Neutrophil (primary cell): ENCODE data around the gene NLRP6.
A peak's percentile ranks its signal among the peaks of the same experiment; 100 is the strongest.
"Not testable (repeated sequence)": the region's sequence is repeated elsewhere in the genome, so short reads cannot be mapped to it uniquely, and the experiment has no call there.

Experiments used
- H3K27ac ChIP-seq: fragments of 200-600 bp; sonication (generic); 2 replicates; pipeline ENCODE4 v1.5.1; 2016; ENCODE audit warnings: mild to moderate bottlenecking, moderate library complexity
- H3K27me3 ChIP-seq: fragments of 200-600 bp; sonication (generic); 2 replicates; pipeline ENCODE4 v1.6.0; 2016; ENCODE audit warnings: mild to moderate bottlenecking
- H3K36me3 ChIP-seq: fragments of 200-600 bp; sonication (generic); 2 replicates; pipeline ENCODE4 v1.5.1; 2017
- H3K4me1 ChIP-seq, 2 experiments: fragments of 200-600 bp in 1 of 2; sonication (generic) in 1 of 2; 1 replicate in 1 of 2; 2 replicates in 1 of 2; pipeline versions ENCODE4 v1.5.1 to v1.6.1; 2013 to 2016; ENCODE audit warnings: low read depth in 1 of 2, low read length in 1 of 2, mild to moderate bottlenecking in 1 of 2, moderate library complexity in 1 of 2; ENCODE audit not compliant: control insufficient read depth in 1 of 2, insufficient read depth in 1 of 2
- H3K4me3 ChIP-seq, 2 experiments: fragments of 200-600 bp in 1 of 2; sonication (generic) in 1 of 2; 1 replicate in 1 of 2; 2 replicates in 1 of 2; pipeline ENCODE4 v1.5.1; 2013 to 2016; ENCODE audit warnings: low read depth in 1 of 2, low read length in 1 of 2, mild to moderate bottlenecking in 1 of 2, moderate library complexity in 1 of 2
- H3K9me3 ChIP-seq: fragments of 200-600 bp; sonication (generic); 2 replicates; pipeline ENCODE4 v1.5.1; 2016
- CTCF ChIP-seq: fragments of 200-600 bp; sonication (generic); IDR thresholded peaks from 2 replicates; pipeline ENCODE4 v1.5.1; 2016; ENCODE audit warnings: antibody characterized with exemption

NLRP6 gene

GRCh38 chr11:285021-285893 lies 7.0 kb downstream of the NLRP6 start:
- Histone ChIP-seq H3K4me3 (peak overlapping the region in 1 of 2 experiments; percentile 8), H3K9me3 (no peaks in the 10 kb centered on the region), H3K36me3 (peaks cover 51% of the 10 kb centered on the region), H3K4me1 (peaks cover 47 to 56% of the 10 kb centered on the region in 2 experiments), H3K27me3 (peaks cover 93% of the 10 kb centered on the region), H3K27ac (peak overlapping the region; percentile 44)
- no peak for TF ChIP-seq CTCF

GRCh38 chr11:285894-286220 lies 7.7 kb downstream of the NLRP6 start:
- Histone ChIP-seq H3K27ac (peak overlapping the region; percentile 44), H3K4me3 (peak overlapping the region in 1 of 2 experiments; percentile 8), H3K36me3 (peaks cover 47% of the 10 kb centered on the region), H3K27me3 (peaks cover 93% of the 10 kb centered on the region), H3K9me3 (no peaks in the 10 kb centered on the region), H3K4me1 (peaks cover 47 to 60% of the 10 kb centered on the region in 2 experiments)
- TF ChIP-seq CTCF, result no peak

- Histone ChIP-seq H3K4me3 (peak overlapping the region; percentile 87 to 98), H3K36me3 (peaks cover 41% of the 10 kb centered on the region), H3K27me3 (peaks cover 81% of the 10 kb centered on the region), H3K4me1 (peaks cover 36 to 50% of the 10 kb centered on the region in 2 experiments)
- H3K27ac ChIP-seq, H3K9me3 ChIP-seq: not testable (repeated sequence)
Observed at GRCh38 chr11:286977-287820, 9.0 kb downstream of the NLRP6 start.

GRCh38 chr11:287821-288477 lies 9.7 kb downstream of the NLRP6 start:
- Histone ChIP-seq H3K9me3 (no peaks in the 10 kb centered on the region), H3K36me3 (peaks cover 41% of the 10 kb centered on the region), H3K4me1 (peaks cover 30 to 43% of the 10 kb centered on the region in 2 experiments), H3K27me3 (peaks cover 74% of the 10 kb centered on the region), H3K4me3 (peak overlapping the region; percentile 87 to 98), H3K27ac (peak overlapping the region; percentile 86)
- TF ChIP-seq CTCF, result no peak

- Histone ChIP-seq H3K4me1 (peaks cover 27 to 37% of the 10 kb centered on the region in 2 experiments), H3K36me3 (peaks cover 48% of the 10 kb centered on the region), H3K4me3 (peak within 1 kb of the TSS; percentile 87 to 98), H3K27me3 (peaks cover 67% of the 10 kb centered on the region), H3K27ac (peak within 1 kb of the TSS; percentile 86), H3K9me3 (no peaks in the 10 kb centered on the region)
- peak; percentile 38 for TF ChIP-seq CTCF
Observed at GRCh38 chr11:288478-289397, 10.5 kb downstream of the NLRP6 start, which contains the start of gene PGGHG. TSS of gene PGGHG (plus strand) at chr11:289126. CDS start at chr11:289817, 691 bp downstream.
